Measurements from ENCODE around the gene ATP6V0B.

Gene ATP6V0B

DNA sequence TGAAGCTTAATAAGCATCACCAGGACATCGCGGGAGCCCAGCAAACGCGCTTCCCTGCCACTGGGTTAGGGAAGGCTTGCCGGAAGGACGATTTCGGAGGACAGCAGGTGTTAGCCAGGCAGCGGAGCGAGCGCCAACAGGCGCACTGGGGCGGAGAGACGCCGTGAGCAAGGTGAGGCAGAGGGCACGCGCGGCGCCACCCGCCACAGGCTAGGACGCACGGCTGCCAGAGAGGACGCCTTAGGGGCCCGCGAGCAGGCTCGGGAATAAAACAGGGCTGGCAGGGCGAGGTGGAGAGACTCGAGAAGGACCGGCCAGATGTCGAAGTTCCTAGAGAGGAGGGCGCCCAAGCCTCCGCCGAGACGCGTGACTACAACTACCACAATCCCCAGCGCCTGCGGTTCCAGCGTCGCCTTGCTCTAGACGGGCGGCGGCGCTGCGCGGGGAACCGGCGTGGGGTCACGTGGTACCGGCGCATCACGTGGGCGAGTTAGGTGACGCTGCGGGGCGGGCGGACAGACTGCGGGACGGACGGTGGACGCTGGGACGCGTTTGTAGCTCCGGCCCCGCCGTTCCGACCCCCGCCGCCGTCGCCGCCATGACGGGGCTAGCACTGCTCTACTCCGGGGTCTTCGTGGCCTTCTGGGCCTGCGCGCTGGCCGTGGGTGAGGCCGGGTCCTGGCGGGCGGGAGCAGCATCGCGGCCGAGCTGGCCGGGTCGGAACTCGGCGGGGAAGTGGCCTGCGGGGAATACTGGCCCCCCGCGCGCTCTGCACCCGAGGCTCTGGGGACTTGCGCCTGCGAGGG lies at the start of gene ATP6V0B:
Gene ATP6V0B, plus strand, starts transcription at position 518 of the 806 bp plus-strand sequence. Its CDS starts 81 bp downstream, at position 599.
- peak; percentile 73 for DNase-seq (ENCODE audit: extremely low read depth, low read depth)
- TF ChIP-seq, protein P1, sequence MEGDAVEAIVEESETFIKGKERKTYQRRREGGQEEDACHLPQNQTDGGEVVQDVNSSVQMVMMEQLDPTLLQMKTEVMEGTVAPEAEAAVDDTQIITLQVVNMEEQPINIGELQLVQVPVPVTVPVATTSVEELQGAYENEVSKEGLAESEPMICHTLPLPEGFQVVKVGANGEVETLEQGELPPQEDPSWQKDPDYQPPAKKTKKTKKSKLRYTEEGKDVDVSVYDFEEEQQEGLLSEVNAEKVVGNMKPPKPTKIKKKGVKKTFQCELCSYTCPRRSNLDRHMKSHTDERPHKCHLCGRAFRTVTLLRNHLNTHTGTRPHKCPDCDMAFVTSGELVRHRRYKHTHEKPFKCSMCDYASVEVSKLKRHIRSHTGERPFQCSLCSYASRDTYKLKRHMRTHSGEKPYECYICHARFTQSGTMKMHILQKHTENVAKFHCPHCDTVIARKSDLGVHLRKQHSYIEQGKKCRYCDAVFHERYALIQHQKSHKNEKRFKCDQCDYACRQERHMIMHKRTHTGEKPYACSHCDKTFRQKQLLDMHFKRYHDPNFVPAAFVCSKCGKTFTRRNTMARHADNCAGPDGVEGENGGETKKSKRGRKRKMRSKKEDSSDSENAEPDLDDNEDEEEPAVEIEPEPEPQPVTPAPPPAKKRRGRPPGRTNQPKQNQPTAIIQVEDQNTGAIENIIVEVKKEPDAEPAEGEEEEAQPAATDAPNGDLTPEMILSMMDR (IDR thresholded peaks at IDR 0.05; ENCODE audit: low read depth, low read length) = peak; percentile 7

DNA sequence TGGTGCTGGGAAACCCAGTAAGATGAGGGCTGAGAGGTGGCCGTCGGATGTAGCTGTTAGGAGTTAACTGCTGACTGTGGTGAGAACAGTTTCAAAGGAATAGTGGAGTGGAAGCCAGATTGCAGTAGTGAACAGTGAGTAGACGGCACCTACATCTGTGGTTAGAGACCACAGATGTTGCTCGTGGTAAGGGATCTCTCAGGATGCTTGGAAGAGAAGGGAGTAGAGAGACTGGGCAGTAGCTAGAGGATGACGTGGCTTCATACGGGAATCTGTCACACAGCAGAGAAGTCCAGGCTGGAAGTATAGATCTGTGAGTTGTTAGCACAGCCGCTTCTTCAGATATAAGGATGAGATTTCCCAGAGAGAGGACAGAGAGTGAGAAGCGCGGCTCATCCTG lies 48.9 kb upstream of the ATP6V0B start:
- TF ChIP-seq, protein P1 (IDR thresholded peaks at IDR 0.05; ENCODE audit: low read depth, low read length) = no peak
- no peak for DNase-seq (ENCODE audit: extremely low read depth, low read depth)

DNA sequence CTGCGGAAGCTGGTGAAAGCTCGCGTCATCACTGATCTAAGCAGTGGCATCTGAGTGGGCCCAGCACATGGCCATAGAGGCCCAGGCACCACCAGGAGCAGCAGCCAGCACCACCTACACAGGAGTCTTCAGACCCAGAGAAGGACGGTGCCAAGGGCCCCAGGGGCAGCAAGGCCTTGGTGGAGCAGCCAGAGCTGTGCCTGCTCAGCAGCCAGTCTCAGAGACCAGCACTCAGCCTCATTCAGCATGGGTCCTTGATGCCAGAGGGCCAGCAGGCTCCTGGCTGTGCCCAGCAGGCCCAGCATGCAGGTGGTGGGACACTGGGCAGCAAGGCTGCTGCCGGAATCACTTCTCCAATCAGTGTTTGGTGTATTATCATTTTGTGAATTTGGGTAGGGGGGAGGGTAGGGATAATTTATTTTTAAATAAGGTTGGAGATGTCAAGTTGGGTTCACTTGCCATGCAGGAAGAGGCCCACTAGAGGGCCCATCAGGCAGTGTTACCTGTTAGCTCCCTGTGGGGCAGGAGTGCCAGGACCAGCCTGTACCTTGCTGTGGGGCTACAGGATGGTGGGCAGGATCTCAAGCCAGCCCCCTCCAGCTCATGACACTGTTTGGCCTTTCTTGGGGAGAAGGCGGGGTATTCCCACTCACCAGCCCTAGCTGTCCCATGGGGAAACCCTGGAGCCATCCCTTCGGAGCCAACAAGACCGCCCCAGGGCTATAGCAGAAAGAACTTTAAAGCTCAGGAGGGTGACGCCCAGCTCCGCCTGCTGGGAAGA lies 44.4 kb upstream of the ATP6V0B start:
- TF ChIP-seq, protein P1 (IDR thresholded peaks at IDR 0.05; ENCODE audit: low read depth, low read length) = peak; percentile 16
- no peak for DNase-seq (ENCODE audit: extremely low read depth, low read depth)

DNA sequence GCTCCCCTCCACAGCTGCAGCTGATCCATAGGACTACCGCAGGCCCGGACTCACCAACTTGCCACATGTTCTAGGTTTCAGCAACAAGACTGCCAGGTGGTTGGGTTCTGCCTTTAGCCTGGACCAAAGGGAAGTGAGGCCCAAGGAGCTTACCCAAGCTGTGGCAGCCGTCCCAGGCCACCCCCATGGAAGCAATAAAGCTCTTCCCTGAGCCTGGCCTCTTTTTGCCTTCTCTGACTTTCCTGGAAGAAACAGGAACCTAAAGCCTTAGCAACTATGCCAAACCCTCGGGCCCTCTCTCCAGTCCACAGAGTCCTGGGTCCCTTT lies 43.8 kb upstream of the ATP6V0B start:
- DNase-seq (ENCODE audit: extremely low read depth, low read depth) = no peak

DNA sequence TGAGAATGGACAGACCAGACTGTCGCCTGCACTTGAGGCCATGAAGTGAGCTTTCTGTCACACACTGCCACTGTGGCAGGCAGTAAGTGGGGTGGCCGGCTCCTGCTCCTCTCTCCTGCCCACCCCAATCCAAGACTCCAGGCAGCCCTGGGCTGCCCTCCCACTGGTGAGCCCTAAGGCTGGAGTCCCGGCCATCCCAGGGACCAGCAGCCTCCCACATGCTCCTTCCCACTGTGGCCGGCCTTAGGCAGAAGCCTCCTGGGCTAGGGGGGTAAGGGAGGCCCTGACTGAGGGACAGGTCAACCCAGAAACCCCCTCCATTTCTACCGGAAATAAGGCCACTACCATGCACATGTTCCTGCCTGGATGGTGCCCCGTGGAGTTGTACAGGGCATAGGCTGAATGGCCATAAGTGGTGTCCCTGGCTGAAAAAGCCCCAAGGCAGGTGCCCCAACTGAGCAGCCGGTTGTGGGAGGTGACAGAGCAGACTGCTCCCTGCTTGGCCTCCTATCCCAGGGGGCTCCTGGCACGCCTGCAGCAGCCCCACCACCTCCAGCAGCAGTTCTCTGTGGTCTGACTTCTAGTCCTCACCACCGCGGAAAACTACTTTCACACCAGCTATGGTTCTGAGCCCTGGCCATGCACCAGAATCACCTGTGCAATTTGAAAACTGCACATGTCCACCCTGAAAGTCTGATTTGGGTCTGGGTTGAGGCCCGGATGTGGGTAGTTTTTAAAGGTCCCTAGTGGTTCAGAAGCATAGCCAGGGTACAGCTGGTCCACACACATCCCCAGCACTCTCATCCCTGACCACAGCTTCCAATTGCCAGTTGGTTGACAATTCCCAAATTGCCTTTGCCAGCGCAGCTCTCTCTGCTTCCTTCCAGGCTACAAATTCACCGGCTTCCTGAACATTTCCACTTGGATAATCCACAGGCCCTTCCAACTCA lies 42.8 kb upstream of the ATP6V0B start:
- no peak for DNase-seq (ENCODE audit: extremely low read depth, low read depth)

More for the DNA sequence above, 43.8 kb upstream of the ATP6V0B start:
- TF ChIP-seq, protein P1 (IDR thresholded peaks at IDR 0.05; ENCODE audit: low read depth, low read length) = no peak

DNA sequence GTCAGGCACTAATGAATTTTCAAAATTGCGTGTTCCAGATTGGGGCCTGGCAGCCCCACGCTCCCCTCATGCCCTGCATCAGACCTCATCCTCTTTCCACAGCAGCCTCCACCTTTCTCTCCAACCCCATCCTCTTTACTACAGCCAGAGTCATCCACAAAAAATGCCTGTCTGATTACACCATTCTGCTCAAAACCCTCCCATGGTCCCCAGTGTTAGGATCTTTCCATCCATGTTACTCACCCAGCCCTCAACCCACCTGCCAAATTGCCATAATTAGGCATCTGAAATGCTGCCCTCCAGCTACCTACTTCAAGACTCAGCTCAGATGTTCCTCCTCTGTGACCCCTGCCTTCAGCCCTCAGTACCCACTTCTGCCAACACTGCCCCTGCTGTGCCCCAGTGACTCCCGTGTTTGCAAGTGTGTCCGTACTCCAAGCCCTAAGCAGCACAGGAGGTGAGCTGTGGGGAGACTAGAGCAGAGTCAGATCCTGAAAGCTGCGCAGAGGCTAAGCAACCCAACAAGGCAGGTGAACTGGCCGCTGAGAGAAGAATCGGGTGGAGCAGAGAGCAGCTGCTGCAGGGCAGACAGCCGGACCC lies 41.9 kb upstream of the ATP6V0B start:
- no peak for DNase-seq (ENCODE audit: extremely low read depth, low read depth)
- TF ChIP-seq, protein P1 (IDR thresholded peaks at IDR 0.05; ENCODE audit: low read depth, low read length) = no peak

More for the DNA sequence above, 42.8 kb upstream of the ATP6V0B start:
- TF ChIP-seq, protein P1 (IDR thresholded peaks at IDR 0.05; ENCODE audit: low read depth, low read length) = no peak

All from AG09319 (cell line).